ENCODE data around the gene SAMD4A. TPM values are rescaled to one million over a fixed set of nuclear protein-coding genes. Genes with fewer than 3 reads are reported as not detected.
A peak's percentile ranks its signal among the peaks of the same experiment; 100 is the strongest.

SAMD4A gene
- polyA plus RNA-seq, 1 experiment = 13.4 TPM

DNA sequence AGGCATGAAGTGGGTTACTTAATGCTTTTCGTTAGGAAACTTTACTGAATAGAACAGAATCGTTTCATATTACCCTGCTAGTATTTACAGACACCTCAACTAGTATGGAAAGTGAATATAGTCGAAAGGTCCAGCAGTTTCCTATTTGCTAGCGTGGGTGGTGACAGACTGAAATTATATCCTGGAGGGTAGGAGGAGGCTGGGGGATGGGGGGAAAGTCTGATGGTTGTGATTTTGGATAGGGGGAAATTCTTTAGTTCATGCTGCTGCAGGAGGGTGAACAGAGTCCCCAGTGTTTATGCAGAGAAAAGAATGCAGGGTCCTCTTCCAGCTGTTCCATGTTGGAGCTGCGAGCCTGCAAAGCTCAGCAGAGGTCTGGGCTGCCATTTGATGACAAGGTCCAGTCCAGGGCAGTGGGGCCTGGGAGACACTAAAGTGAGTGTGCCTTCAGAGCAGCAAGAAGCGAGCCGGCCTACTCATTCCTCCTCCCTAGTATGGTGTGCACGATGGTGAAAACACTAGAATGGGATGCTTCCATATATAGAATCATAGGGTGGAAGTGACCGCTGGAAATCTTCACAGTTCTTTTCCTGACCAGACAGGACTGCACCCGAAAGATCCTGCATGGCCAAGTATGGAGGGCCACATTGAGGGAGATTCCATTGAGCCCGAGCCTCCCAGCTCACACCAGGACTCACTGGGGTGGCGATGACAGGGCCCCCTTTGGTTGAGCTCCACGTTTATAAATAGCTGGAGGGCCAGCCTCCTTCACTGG, 2.1 kb downstream of the SAMD4A start:
- ChIA-PET CTCF (interaction anchor here (0.6 to 6.5 kb wide), 8 partner anchors 11 to 206 kb away, joined by 3 to 111 read pairs (median 4); no protein-coding TSS in a partner anchor), POLR2A (interaction anchor here (0.6 to 0.7 kb wide), 4 partner anchors 98 to 144 kb away, joined by 3 to 7 read pairs (median 4); no protein-coding TSS in a partner anchor)
- Histone ChIP-seq H3K4me3 (ENCODE audit: low read depth, low read length) (peak overlapping the region; percentile 86), H3K36me3 (ENCODE audit: control insufficient read depth, insufficient read depth, low read length) (0 out of 2 replicates have a peak, but pooled peaks cover 1% of the 10 kb centered on the region), H3K27me3 (ENCODE audit: control insufficient read depth, insufficient read depth, low read length) (no peaks in the 10 kb centered on the region)
- DNase-seq (ENCODE audit: low read depth) = no peak
- TF ChIP-seq, protein P1, sequence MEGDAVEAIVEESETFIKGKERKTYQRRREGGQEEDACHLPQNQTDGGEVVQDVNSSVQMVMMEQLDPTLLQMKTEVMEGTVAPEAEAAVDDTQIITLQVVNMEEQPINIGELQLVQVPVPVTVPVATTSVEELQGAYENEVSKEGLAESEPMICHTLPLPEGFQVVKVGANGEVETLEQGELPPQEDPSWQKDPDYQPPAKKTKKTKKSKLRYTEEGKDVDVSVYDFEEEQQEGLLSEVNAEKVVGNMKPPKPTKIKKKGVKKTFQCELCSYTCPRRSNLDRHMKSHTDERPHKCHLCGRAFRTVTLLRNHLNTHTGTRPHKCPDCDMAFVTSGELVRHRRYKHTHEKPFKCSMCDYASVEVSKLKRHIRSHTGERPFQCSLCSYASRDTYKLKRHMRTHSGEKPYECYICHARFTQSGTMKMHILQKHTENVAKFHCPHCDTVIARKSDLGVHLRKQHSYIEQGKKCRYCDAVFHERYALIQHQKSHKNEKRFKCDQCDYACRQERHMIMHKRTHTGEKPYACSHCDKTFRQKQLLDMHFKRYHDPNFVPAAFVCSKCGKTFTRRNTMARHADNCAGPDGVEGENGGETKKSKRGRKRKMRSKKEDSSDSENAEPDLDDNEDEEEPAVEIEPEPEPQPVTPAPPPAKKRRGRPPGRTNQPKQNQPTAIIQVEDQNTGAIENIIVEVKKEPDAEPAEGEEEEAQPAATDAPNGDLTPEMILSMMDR (IDR thresholded peaks at IDR 0.05; ENCODE audit: insufficient read depth, low read depth, low read length) = no peak

- H3K4me3 ChIP-seq (ENCODE audit: low read depth, low read length) = peak overlapping the region; percentile 1; the same call in 1 of the 2 replicates
- DNase-seq (ENCODE audit: low read depth) = no peak
- H3K36me3 ChIP-seq (ENCODE audit: control insufficient read depth, insufficient read depth, low read length) = 0 out of 2 replicates have a peak, but pooled peaks cover 1% of the 10 kb centered on the region
- CTCF ChIA-PET = interaction anchor here (6.5 kb wide), 1 partner anchor 205 kb away, joined by 111 read pairs; no protein-coding TSS in a partner anchor
- POLR2A ChIA-PET = interaction anchor here (0.6 kb wide), 2 partner anchors 97 to 119 kb away, joined by 4 to 7 read pairs; no protein-coding TSS in a partner anchor
- H3K27me3 ChIP-seq (ENCODE audit: control insufficient read depth, insufficient read depth, low read length) = no peaks in the 10 kb centered on the region
- TF ChIP-seq, protein P1 (IDR thresholded peaks at IDR 0.05; ENCODE audit: insufficient read depth, low read depth, low read length) = no peak
These were observed 3.1 kb downstream of the SAMD4A start for GRCh38 chr14:54570047-54570446.

GRCh38 chr14:54570631-54571415, 3.9 kb downstream of the SAMD4A start:
- Histone ChIP-seq H3K4me3 (ENCODE audit: low read depth, low read length) (peak overlapping the region; percentile 1; the same call in 1 of the 2 replicates), H3K27me3 (ENCODE audit: control insufficient read depth, insufficient read depth, low read length) (no peaks in the 10 kb centered on the region), H3K36me3 (ENCODE audit: control insufficient read depth, insufficient read depth, low read length) (0 out of 2 replicates have a peak, but pooled peaks cover 1% of the 10 kb centered on the region)
- ChIA-PET CTCF (interaction anchor here (1.1 kb wide), 1 partner anchor 203 kb away, joined by 4 read pairs; no protein-coding TSS in a partner anchor), POLR2A (interaction anchor here (0.6 kb wide), 1 partner anchor 118 kb away, joined by 7 read pairs; no protein-coding TSS in a partner anchor)
- DNase-seq (ENCODE audit: low read depth) = peak; percentile 49
- TF ChIP-seq, protein P1 (IDR thresholded peaks at IDR 0.05; ENCODE audit: insufficient read depth, low read depth, low read length) = no peak

DNA sequence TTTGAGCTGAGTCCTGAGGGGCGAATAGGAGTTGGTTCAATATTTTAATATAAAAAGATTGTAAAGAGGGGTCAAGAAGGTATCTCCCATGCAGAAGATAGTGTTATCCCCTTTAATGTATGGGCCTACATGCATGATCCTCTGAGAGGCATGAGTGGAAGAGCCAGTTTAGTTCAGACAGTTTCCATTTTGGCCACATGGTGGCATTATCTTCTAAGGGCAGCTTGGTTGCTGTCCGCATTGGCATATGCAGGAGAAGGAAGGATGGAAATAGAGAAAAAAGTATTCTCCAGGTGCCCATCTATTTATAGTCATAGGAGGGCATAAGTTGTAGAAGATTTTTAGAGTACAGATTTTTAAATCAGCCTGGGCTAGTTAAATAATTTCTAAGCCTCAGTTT, 5.4 kb downstream of the SAMD4A start:
- ChIA-PET POLR2A (no interaction called here), CTCF (interaction anchor here (0.5 to 1.8 kb wide), 3 partner anchors 119 to 202 kb away, joined by 4 to 7 read pairs (median 4); no protein-coding TSS in a partner anchor)
- no peak for DNase-seq (ENCODE audit: low read depth)
- Histone ChIP-seq H3K4me3 (ENCODE audit: low read depth, low read length) (no peak overlapping the region), H3K27me3 (ENCODE audit: control insufficient read depth, insufficient read depth, low read length) (no peaks in the 10 kb centered on the region), H3K36me3 (ENCODE audit: control insufficient read depth, insufficient read depth, low read length) (0 out of 2 replicates have a peak, but pooled peaks cover 1% of the 10 kb centered on the region)
- TF ChIP-seq, protein P1 (IDR thresholded peaks at IDR 0.05; ENCODE audit: insufficient read depth, low read depth, low read length) = peak; percentile 47

Measured in BJ (cell line).